Measurements from ENCODE around the gene TMC5.

DNA sequence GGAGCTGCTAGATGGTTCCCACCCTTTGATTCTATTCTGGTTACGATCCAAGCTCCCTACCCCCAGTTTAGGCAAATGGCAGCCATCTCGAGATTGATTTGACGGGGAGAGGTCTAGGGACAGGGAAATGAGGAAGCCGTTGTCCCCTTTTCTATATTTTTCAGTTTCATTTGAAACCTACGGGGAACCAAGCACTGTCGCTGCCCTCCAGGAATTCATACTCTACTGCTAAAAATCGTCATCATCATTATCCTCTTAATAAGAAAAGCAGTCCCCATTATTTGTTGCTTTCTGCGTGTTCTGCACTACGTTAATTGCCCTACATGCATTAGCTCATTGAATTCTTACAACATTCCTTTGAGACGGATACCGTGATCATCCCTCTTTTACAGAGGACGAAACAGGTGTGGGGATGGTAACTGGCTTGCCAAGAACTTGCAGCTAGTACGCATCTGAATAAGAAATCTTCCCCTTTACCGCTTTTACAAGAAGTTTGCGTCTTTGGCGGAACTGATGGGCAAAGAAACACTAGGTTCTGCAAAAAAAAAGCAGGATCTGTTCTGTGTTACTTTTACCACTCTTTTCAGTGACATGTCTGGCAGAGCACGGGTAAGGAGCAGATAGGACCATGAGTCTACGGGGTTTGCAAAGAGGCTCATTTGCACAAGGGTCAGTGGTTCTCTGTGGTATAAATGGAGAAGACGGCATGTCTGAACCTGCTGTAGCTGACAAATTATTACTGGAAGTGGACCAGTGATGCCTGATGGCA is 107.1 kb downstream of the TMC5 start:
- TF ChIP-seq POLR2A (IDR thresholded peaks at IDR 0.05; ENCODE audit: extremely low read depth, insufficient read length): no peak
- TF ChIP-seq, protein P1, sequence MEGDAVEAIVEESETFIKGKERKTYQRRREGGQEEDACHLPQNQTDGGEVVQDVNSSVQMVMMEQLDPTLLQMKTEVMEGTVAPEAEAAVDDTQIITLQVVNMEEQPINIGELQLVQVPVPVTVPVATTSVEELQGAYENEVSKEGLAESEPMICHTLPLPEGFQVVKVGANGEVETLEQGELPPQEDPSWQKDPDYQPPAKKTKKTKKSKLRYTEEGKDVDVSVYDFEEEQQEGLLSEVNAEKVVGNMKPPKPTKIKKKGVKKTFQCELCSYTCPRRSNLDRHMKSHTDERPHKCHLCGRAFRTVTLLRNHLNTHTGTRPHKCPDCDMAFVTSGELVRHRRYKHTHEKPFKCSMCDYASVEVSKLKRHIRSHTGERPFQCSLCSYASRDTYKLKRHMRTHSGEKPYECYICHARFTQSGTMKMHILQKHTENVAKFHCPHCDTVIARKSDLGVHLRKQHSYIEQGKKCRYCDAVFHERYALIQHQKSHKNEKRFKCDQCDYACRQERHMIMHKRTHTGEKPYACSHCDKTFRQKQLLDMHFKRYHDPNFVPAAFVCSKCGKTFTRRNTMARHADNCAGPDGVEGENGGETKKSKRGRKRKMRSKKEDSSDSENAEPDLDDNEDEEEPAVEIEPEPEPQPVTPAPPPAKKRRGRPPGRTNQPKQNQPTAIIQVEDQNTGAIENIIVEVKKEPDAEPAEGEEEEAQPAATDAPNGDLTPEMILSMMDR (IDR thresholded peaks at IDR 0.05; ENCODE audit: low read depth, low read length): no peak

All from NB4 (cell line).